ENCODE data around the gene PNRC2. TPM values are rescaled to one million over a fixed set of nuclear protein-coding genes. Genes with fewer than 3 reads are reported as not detected.
"Not testable (repeated sequence)": the region's sequence is repeated elsewhere in the genome, so short reads cannot be mapped to it uniquely, and the experiment has no call there.

The PNRC2 gene
- total and polyA plus RNA-seq, 8 donors: 79.0 to 266 (median 238) TPM

GRCh38 chr1:24009406-24009805, 49.8 kb downstream of the PNRC2 start:
- TF ChIP-seq CTCF (IDR thresholded peaks at IDR 0.05): no peak
- intact Hi-C loops (cut with DNase I): no loop called here
- ATAC-seq (peak; percentile 34), DNase-seq (no peak)
- Histone ChIP-seq H3K9me3 (no peaks in the 10 kb centered on the region), H3K27ac (no peak overlapping the region), H3K36me3 (no peaks in the 10 kb centered on the region), H3K27me3 (no peaks in the 10 kb centered on the region), H3K4me3 (no peak overlapping the region), H3K4me1 (no peaks in the 10 kb centered on the region)

- Histone ChIP-seq H3K9me3 (no peaks in the 10 kb centered on the region), H3K27me3 (no peaks in the 10 kb centered on the region), H3K4me1 (no peaks in the 10 kb centered on the region), H3K27ac (no peak overlapping the region), H3K4me3 (no peak overlapping the region), H3K36me3 (no peaks in the 10 kb centered on the region)
- intact Hi-C loops (cut with DNase I): no loop called here
- no peak for TF ChIP-seq CTCF (IDR thresholded peaks at IDR 0.05)
- DNase-seq: no peak
- ATAC-seq: peak; percentile 73
Observed at GRCh38 chr1:24010650-24011049, 51.0 kb downstream of the PNRC2 start.

- H3K27ac ChIP-seq; intact Hi-C loops (cut with DNase I); H3K27me3 ChIP-seq; H3K36me3 ChIP-seq; H3K4me1 ChIP-seq; H3K9me3 ChIP-seq; ATAC-seq; DNase-seq; H3K4me3 ChIP-seq: not testable (repeated sequence)
Observed at GRCh38 chr1:24012878-24013277, 53.2 kb downstream of the PNRC2 start.

Small RNA genes lying within 50 kb of the gene (microRNA-seq; reads per million reads assigned to microRNA genes)
- 0 reads per million in 2 donors for gene MIR378F

Other genes with a start within 250 kb of the PNRC2 start
- gene ELOA, start 216.4 kb upstream of the PNRC2 start, total RNA-seq: 10 to 100 TPM; 48.6 to 50.3 TPM
- 10 to 100 TPM; 41.4 to 49.6 (median 43.9) TPM for gene ELOA, start 216.4 kb upstream of the PNRC2 start, polyA plus RNA-seq (ENCODE audit: insufficient read length in 6 of 6)
- 10 to 100 TPM; 50.3 to 63.8 TPM for gene PITHD1, start 181.4 kb upstream of the PNRC2 start, total RNA-seq
- gene PITHD1, start 181.4 kb upstream of the PNRC2 start, polyA plus RNA-seq (ENCODE audit: insufficient read length in 6 of 6): 10 to 100 TPM; 48.0 to 71.0 (median 58.4) TPM
- gene LYPLA2, start 168.7 kb upstream of the PNRC2 start, total RNA-seq: 10 to 100 TPM; 64.2 to 65.8 TPM
- 10 to 100 TPM; 36.9 to 49.0 (median 46.3) TPM for gene LYPLA2, start 168.7 kb upstream of the PNRC2 start, polyA plus RNA-seq (ENCODE audit: insufficient read length in 6 of 6)
- gene GALE, start 159.1 kb upstream of the PNRC2 start, total RNA-seq: 10 to 100 TPM; 57.5 to 68.0 TPM
- 10 to 100 TPM; 13.3 to 20.0 (median 17.1) TPM for gene GALE, start 159.1 kb upstream of the PNRC2 start, polyA plus RNA-seq (ENCODE audit: insufficient read length in 6 of 6)
- gene HMGCL, start 134.4 kb upstream of the PNRC2 start, total RNA-seq: 10 to 100 TPM; 34.1 to 51.3 TPM
- 10 to 100 TPM; 32.3 to 37.1 (median 34.8) TPM for gene HMGCL, start 134.4 kb upstream of the PNRC2 start, polyA plus RNA-seq (ENCODE audit: insufficient read length in 6 of 6)
- gene FUCA1, start 91.5 kb upstream of the PNRC2 start, total RNA-seq: 10 to 100 TPM; 45.3 to 61.3 TPM
- 10 to 100 TPM; 20.4 to 26.7 (median 24.0) TPM for gene FUCA1, start 91.5 kb upstream of the PNRC2 start, polyA plus RNA-seq (ENCODE audit: insufficient read length in 6 of 6)
- gene CNR2, start 46.5 kb upstream of the PNRC2 start, total RNA-seq: under 1 TPM; 0.05 to 0.06 TPM
- under 1 TPM; 0.11 to 0.27 (median 0.15) TPM for gene CNR2, start 46.5 kb upstream of the PNRC2 start, polyA plus RNA-seq (ENCODE audit: insufficient read length in 6 of 6)
- gene SRSF10, start 20.5 kb downstream of the PNRC2 start, total RNA-seq: 100 to 1,000 TPM in 1 of 2 donors, 10 to 100 TPM in 1; 84.9 to 102 TPM
- 100 to 1,000 TPM; 239 to 296 (median 262) TPM for gene SRSF10, start 20.5 kb downstream of the PNRC2 start, polyA plus RNA-seq (ENCODE audit: insufficient read length in 6 of 6)
- under 1 TPM; 0.44 to 0.52 TPM for gene MYOM3, start 152.3 kb downstream of the PNRC2 start, total RNA-seq
- under 1 TPM in 5 of 6 donors, not detected in 1; 0.06 to 0.31 (median 0.17) TPM for gene MYOM3, start 152.3 kb downstream of the PNRC2 start, polyA plus RNA-seq (ENCODE audit: insufficient read length in 6 of 6)
- gene IL22RA1, start 183.3 kb downstream of the PNRC2 start, total RNA-seq: under 1 TPM; 0.26 to 0.37 TPM
- under 1 TPM; 0.32 to 0.73 (median 0.51) TPM for gene IL22RA1, start 183.3 kb downstream of the PNRC2 start, polyA plus RNA-seq (ENCODE audit: insufficient read length in 6 of 6)
- gene IFNLR1, start 227.5 kb downstream of the PNRC2 start, total RNA-seq: 1 to 10 TPM; 4.1 to 5.9 TPM
- gene IFNLR1, start 227.5 kb downstream of the PNRC2 start, polyA plus RNA-seq (ENCODE audit: insufficient read length in 6 of 6): 1 to 10 TPM; 2.5 to 5.1 (median 3.8) TPM

Data from left lung (tissue), 10 donors.